ENCODE data around the gene ACTC1.

DNA sequence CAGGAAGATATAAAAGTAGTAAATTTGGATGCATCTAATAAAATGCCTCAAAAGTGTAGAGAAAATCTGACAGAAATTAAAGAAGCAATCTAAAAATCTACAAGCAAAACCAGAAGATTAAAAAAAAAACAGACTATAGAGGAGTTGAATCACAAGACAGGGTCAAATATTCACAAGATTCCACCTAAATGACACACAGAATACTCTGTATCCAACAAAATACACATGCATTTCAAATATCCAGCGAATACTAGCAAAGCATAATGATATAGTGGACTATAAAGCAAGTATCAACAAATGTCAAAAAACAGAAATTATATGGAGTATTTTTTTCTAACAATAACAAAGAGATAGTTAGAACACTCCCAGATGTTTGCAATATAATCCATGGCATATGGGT is 20.5 kb upstream of the ACTC1 start:
- TF ChIP-seq POLR2A (IDR thresholded peaks at IDR 0.05): no peak
- TF ChIP-seq, protein P1, sequence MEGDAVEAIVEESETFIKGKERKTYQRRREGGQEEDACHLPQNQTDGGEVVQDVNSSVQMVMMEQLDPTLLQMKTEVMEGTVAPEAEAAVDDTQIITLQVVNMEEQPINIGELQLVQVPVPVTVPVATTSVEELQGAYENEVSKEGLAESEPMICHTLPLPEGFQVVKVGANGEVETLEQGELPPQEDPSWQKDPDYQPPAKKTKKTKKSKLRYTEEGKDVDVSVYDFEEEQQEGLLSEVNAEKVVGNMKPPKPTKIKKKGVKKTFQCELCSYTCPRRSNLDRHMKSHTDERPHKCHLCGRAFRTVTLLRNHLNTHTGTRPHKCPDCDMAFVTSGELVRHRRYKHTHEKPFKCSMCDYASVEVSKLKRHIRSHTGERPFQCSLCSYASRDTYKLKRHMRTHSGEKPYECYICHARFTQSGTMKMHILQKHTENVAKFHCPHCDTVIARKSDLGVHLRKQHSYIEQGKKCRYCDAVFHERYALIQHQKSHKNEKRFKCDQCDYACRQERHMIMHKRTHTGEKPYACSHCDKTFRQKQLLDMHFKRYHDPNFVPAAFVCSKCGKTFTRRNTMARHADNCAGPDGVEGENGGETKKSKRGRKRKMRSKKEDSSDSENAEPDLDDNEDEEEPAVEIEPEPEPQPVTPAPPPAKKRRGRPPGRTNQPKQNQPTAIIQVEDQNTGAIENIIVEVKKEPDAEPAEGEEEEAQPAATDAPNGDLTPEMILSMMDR (IDR thresholded peaks at IDR 0.05): no peak

Measured in right lobe of liver (tissue), 4 donors.